Fibroblast of lung (primary cell): ENCODE results near the gene UBE2J2.

Experiments used
- EZH2 ChIP-seq: IDR thresholded peaks from 2 replicates; pipeline ENCODE4 v1.5.1; 2012; ENCODE audit warnings: low read length, control low read depth, mild to moderate bottlenecking; ENCODE audit errors: missing control alignments
- TF ChIP-seq, protein P1 (sequence below), 2 donors: IDR thresholded peaks in 1 of 2; conservative IDR thresholded peaks in 1 of 2; 1 replicate in 1 of 2; 2 replicates in 1 of 2; pipeline ENCODE4 v1.5.1; 2011 to 2012; ENCODE audit warnings: low read length in 2 of 2, control low read depth in 1 of 2, inconsistent platforms in 1 of 2, low read depth in 1 of 2, mild to moderate bottlenecking in 1 of 2

DNA sequence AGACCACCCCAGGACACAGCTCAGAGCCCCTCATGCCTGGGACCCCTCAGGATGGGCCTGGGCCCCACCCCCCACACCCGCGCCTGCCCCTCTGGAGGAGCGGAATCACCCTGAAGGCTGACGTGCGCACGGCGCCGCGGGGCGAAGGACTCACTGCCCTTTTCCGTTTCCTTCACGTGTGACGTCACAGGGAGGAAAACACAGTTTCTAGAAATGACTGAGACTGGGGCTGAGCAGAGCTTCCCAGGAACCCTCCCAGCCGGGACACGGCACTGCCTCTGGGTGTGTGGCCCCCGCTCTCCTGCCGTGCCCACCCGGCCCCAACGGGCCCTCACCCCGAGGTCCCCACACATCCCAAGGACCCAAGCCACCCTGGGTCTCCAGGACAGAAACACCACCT is 54.3 kb downstream of the UBE2J2 start:
- TF ChIP-seq, protein P1, sequence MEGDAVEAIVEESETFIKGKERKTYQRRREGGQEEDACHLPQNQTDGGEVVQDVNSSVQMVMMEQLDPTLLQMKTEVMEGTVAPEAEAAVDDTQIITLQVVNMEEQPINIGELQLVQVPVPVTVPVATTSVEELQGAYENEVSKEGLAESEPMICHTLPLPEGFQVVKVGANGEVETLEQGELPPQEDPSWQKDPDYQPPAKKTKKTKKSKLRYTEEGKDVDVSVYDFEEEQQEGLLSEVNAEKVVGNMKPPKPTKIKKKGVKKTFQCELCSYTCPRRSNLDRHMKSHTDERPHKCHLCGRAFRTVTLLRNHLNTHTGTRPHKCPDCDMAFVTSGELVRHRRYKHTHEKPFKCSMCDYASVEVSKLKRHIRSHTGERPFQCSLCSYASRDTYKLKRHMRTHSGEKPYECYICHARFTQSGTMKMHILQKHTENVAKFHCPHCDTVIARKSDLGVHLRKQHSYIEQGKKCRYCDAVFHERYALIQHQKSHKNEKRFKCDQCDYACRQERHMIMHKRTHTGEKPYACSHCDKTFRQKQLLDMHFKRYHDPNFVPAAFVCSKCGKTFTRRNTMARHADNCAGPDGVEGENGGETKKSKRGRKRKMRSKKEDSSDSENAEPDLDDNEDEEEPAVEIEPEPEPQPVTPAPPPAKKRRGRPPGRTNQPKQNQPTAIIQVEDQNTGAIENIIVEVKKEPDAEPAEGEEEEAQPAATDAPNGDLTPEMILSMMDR (conservative IDR thresholded peaks at IDR 0.05 in 1 of 2, IDR thresholded peaks at IDR 0.05 in 1 of 2; ENCODE audit: low read depth in 1 of 2, low read length in 2 of 2) = no peak
- no peak for TF ChIP-seq EZH2
